ENCODE data around the gene KIF18B.
A peak's percentile ranks its signal among the peaks of the same experiment; 100 is the strongest.

GRCh38 chr17:44878627-44879221 is 68.8 kb downstream of the KIF18B start:
- TF ChIP-seq EP300 (IDR thresholded peaks at IDR 0.05) = no peak
- peak; percentile 58 to 69 (median 61) for TF ChIP-seq CTCF (IDR thresholded peaks at IDR 0.05)
- no peak for TF ChIP-seq POLR2A (IDR thresholded peaks at IDR 0.05)
- no peak for TF ChIP-seq POLR2AphosphoS5 (IDR thresholded peaks at IDR 0.05)
